Activated effector memory CD4-positive, alpha-beta T cell treated with anti-CD3 and anti-CD28 coated beads, Interleukin-2, amount 50 U/mL, for 16 hours (primary cell): ENCODE measurements around the gene ZNF710.
"Not testable (repeated sequence)": the region's sequence is repeated elsewhere in the genome, so short reads cannot be mapped to it uniquely, and the experiment has no call there.

Experiments
- DNase-seq: peaks from one replicate; pipeline ENCODE4 v3.0.0-alpha.2; 2020

The ZNF710 gene

DNA sequence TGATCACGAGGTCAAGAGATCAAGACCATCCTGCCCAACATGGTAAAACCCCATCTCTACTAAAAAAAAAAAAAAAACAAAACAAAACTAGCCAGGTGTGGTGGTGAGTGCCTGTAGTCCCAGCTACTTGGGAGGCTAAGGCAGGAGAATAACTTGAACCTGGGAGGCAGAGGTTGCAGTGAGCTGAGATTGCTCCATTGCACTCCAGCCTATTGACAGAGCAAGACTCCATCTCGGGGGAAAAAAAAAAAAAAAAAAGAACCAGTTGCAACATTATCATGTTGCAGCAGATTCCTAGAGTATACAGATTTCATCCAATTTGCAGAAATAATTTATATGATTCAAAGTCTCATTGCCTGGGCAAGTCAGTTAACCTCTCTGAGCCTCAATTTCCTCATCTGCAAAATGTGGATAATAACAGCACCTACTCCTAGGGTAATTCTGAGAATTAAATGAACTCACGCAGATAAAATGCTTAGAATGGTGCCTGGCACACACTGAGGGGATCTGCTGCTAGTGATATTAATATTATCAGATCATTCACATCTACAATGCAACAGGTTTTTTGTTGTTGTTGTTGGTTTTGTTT lies 108.1 kb downstream of the ZNF710 start:
- not testable (repeated sequence) for DNase-seq

GRCh38 chr15:90113166-90113565 lies 112.0 kb downstream of the ZNF710 start:
- no peak for DNase-seq

- DNase-seq, result no peak
Observed at GRCh38 chr15:90114451-90114901, 113.4 kb downstream of the ZNF710 start.

DNA sequence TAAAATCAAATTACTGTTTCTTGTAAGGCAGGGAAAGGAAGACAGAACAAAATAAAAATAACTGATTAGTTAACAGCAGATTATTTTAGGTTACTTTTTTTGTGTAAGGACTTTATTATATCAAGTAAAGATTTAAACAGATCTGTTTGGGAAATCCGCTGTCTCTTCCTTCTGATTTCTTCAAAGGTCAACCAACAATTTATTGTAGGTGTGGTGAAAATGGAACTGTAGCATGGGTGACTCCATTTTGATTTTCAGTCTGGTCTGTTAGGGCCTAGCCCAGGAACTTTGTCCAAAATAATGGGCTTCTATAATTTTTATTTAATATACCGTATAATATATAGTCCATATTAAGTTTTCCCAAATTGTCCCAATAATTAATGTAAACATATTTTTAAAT lies 114.7 kb downstream of the ZNF710 start:
- no peak for DNase-seq

DNA sequence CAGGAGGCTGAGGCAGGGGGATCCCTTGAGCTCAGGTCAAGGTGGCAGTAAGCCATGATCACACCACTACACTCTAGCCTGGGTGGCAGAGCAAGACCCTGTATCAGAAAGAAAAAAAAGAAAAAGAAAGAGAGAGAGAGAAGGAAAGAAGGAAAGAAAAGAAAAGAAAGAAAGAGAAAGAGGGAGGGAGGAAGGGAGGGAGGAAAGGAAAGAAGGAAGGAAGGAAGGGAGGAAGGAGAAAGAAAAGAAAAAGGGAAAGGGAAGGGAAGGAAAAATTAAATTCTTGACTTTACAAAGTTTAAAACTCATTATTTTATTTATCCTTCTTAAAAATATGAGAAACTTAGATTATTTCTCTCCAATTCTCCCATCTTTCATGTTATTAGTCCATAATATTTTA lies 118.2 kb downstream of the ZNF710 start:
- DNase-seq, result no peak

DNA sequence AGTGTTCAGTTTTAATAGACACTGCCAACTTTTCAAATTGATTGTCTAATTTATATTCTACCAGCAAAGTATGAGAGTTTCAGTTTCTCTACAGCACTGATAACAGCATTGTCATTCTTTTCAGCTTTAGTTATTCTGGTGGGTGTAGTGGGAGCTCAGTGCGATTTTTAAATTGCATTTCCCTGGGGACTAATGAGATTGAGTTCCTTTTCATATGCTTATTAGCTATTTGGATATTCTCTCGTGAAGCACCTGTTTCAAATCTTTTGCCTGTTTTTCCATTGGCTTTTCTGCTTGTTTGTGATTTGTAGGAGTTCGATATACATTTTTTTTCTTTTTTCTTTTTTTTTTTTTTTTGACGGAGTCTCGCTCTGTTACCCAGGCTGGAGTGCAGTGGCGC lies 120.0 kb downstream of the ZNF710 start:
- DNase-seq, result no peak

DNA sequence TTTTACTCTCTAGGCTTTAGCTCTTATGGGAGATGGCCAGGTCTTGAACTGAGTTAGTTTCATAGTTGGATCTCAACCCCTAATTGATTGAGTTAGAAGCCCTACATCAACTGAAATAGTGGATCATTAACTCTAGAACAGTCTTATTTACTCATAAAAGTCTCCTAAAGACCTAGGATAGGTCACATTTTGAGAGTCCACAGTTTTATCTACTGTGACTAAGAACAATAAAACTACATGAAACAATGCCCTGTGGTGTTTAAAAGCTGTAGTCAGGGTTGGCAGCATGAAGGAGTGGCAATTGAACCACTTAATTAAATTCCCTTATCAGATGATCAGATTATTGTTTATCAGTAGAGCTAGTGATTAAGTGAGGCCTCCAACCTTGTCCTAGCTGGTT lies 123.4 kb downstream of the ZNF710 start:
- DNase-seq, result no peak

DNA sequence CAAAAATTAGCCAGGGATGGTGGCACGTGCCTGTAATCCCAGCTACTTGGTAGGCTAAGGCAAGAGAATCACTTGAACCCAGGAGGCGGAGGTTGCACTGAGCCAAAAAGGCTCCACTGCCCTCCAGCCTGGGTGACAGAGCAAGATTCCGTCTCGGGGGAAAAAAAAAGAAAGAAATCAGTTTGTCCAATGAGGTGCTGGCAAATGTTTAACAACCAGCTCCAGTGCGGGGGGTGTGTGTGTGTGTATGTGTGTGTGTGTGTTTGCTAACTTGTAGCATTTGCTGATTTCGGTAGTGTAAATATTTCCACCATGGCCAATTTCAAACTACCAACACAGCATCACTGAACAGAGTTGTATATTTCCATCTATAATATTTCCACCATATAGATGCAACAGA lies 124.9 kb downstream of the ZNF710 start:
- DNase-seq, result no peak

GRCh38 chr15:90126596-90127435 lies 125.7 kb downstream of the ZNF710 start:
- no peak for DNase-seq

DNA sequence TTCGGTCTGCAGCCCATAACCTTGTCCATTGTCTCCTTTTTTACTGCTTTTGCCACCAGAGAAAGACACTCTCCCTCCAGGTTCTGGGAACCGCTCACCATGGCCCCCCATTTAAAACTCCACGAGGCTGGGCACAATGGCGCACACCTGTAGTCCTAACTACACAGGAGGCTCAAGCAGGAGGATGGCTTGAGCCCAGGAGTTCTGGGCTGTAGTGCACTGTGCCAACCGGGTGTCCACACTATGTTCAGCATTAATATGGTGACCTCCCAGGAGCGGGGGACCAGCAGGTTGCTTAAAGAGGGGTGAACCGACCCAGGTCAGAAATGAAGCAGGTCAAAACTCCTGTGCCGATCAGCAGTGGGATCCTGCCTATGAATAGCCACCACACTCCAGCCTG lies 129.2 kb downstream of the ZNF710 start:
- DNase-seq, result no peak
